ENCODE measurements around the gene PPP4R4. TPM values are rescaled to one million over a fixed set of nuclear protein-coding genes. Genes with fewer than 3 reads are reported as not detected.

Gene PPP4R4
- total RNA-seq, 2 experiments from 2014 or later = 0.64 to 0.68 TPM

DNA sequence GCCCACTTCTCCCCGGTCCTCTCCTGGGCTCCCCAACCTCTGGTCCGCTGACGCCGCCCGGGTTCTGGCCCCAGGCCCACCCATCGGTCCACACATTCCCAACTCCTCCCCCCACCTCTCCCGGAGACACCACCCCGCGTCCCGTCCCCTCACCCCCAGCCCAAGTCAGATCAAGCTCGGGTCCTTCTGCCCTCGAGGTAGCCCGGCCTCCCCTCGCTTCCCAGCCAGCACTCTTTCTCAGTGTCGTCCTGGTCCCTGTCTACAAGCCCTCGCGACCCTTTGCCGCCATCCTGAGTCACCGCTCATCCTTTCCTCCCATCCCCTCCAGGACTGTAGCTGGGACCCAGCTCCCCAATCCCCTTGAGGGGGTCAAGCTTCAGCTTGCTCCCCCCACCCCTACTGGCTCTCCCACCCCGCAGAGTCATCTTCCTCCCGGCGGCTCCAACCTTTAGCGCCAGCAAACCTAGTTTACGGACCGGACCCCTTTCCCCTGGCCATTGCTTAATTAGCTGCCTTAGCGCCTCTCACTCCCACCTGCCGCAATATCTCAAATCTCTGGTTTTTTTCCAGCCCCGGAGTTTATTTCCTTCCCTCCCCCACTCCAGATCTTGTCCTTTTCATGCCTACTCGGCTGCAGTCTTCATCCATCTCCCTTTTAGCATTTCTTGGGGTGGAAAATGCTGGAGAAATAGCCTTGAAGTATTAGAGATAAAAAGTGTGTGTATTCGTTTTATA, 1.1 kb downstream of the PPP4R4 start:
- Mint-ChIP-seq H3K36me3 (no peaks in the 10 kb centered on the region), H3K27ac (no peak overlapping the region), H3K4me1 (peaks cover 17% of the 10 kb centered on the region), H3K4me3 (peak overlapping the region; percentile 44), H3K9me3 (ENCODE audit: low read depth) (no peaks in the 10 kb centered on the region), H3K27me3 (peaks cover 61% of the 10 kb centered on the region)
- DNase-seq (no peak), ATAC-seq (no peak)
- CTCF ChIA-PET = interaction anchor here (1.0 to 4.0 kb wide), 7 partner anchors 26 to 235 kb away, joined by 3 to 26 read pairs (median 8); partner anchors contain the start of gene IFI27L2

DNA sequence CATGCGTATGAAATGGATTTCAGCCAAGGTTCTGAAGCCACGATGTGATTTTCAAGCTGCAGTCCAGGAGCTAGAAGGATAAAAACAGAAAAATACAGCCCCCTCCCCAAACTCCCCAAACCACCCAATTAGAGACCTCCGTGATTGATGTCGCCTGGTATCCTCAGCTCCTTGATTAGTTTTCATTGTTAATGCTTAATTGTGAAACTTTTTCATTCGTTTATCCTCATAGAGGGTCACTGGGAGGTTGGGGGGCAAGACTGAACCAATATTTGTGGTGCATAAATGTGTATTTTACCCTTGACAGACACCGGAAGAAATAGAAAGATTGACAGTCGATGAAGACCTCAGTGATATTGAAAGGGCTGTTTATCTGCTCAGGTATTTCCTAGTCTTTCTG, 1.6 kb downstream of the PPP4R4 start:
- Mint-ChIP-seq H3K4me3 (peak overlapping the region; percentile 44), H3K9me3 (ENCODE audit: low read depth) (no peaks in the 10 kb centered on the region), H3K27ac (no peak overlapping the region), H3K27me3 (peaks cover 58% of the 10 kb centered on the region), H3K36me3 (no peaks in the 10 kb centered on the region), H3K4me1 (peaks cover 22% of the 10 kb centered on the region)
- DNase-seq = no peak
- CTCF ChIA-PET = interaction anchor here (1.9 to 4.0 kb wide), 5 partner anchors 39 to 236 kb away, joined by 8 to 26 read pairs (median 10); partner anchors contain the start of gene IFI27L2
- ATAC-seq = no peak

DNA sequence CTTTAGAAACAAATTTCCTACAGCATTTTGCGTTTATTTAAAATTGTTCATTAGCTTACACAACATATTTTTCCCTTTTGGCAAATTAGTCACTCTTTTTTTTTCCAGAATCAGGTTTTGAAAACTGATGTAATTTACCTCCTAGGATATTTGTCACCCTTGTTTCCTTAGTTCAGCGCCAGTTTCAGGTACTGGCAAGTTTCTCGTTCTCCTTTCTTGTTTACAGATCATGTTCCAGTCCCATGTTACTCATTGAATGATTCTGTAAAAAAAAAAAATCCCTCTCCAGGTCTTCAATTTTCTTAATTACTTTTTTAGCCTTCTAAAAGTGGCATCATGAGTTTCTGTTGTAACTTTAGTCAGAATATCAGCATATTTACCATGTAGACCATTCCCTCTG, 2.7 kb downstream of the PPP4R4 start:
- CTCF ChIA-PET = interaction anchor here (2.0 to 4.0 kb wide), 3 partner anchors 45 to 237 kb away, joined by 8 to 26 read pairs (median 10); partner anchors contain the start of gene IFI27L2
- ATAC-seq = no peak
- H3K4me3 Mint-ChIP-seq = no peak overlapping the region
- no peaks in the 10 kb centered on the region for H3K9me3 Mint-ChIP-seq (ENCODE audit: low read depth)
- H3K27ac Mint-ChIP-seq = no peak overlapping the region
- peaks cover 52% of the 10 kb centered on the region for H3K27me3 Mint-ChIP-seq
- no peaks in the 10 kb centered on the region for H3K36me3 Mint-ChIP-seq
- peaks cover 25% of the 10 kb centered on the region for H3K4me1 Mint-ChIP-seq
- DNase-seq = no peak

GRCh38 chr14:94177806-94178205, 3.7 kb downstream of the PPP4R4 start:
- Mint-ChIP-seq H3K36me3 (no peaks in the 10 kb centered on the region), H3K4me3 (no peak overlapping the region), H3K27ac (no peak overlapping the region), H3K4me1 (peaks cover 25% of the 10 kb centered on the region), H3K27me3 (peaks cover 42% of the 10 kb centered on the region), H3K9me3 (ENCODE audit: low read depth) (no peaks in the 10 kb centered on the region)
- ATAC-seq = no peak
- CTCF ChIA-PET = no interaction called here
- DNase-seq = no peak

- ATAC-seq = no peak
- H3K27me3 Mint-ChIP-seq = peaks cover 38% of the 10 kb centered on the region
- no peaks in the 10 kb centered on the region for H3K9me3 Mint-ChIP-seq (ENCODE audit: low read depth)
- no peaks in the 10 kb centered on the region for H3K36me3 Mint-ChIP-seq
- DNase-seq = no peak
- H3K4me3 Mint-ChIP-seq = no peak overlapping the region
- peaks cover 18% of the 10 kb centered on the region for H3K4me1 Mint-ChIP-seq
- no peak overlapping the region for H3K27ac Mint-ChIP-seq
- CTCF ChIA-PET = interaction anchor here (1.0 to 3.3 kb wide), 8 partner anchors 22 to 176 kb away, joined by 3 to 53 read pairs (median 12); partner anchors contain the start of gene IFI27L2
These were observed 5.1 kb downstream of the PPP4R4 start for GRCh38 chr14:94179244-94179643.

DNA sequence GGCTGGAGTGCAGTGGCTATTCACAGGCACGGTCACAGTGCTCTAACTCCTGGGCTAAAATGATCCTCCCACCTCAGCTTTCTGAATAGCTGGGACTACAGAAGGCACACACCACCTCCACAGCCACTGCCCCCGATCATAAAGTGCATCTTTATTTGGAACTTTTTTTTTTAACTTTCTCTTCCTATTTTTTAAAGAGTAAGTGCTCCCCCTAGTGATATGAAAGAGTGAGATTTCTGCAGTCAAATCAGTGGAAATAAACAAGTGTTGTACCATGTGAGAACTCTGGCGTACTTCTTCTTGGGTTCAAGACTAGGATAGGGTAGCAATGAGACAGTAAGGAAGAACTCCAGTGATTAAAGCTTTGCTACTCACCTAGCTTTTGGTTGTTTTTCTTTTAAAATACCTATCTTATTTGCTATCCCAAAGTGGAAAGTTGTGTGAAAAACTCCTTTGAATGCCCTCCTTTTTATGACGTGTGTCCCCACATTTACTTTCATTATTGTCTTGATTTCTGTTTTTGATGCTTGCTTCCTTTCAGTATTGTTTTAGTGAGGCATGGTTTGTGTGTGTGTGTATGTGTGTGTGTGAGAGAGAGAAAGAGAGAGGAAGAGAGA, 6.6 kb downstream of the PPP4R4 start:
- peak overlapping the region; percentile 70 for H3K27ac Mint-ChIP-seq
- no peak for DNase-seq
- CTCF ChIA-PET = interaction anchor here (0.6 to 3.3 kb wide), 28 partner anchors 10 to 536 kb away, joined by 3 to 53 read pairs (median 4); partner anchors contain the start of genes ASB2, CCDC197, IFI27L2 and OTUB2
- H3K9me3 Mint-ChIP-seq (ENCODE audit: low read depth) = no peaks in the 10 kb centered on the region
- H3K27me3 Mint-ChIP-seq = peaks cover 31% of the 10 kb centered on the region
- H3K4me1 Mint-ChIP-seq = peaks cover 11% of the 10 kb centered on the region
- peak overlapping the region; percentile 61 for H3K4me3 Mint-ChIP-seq
- no peaks in the 10 kb centered on the region for H3K36me3 Mint-ChIP-seq
- ATAC-seq = peak; percentile 91

GRCh38 chr14:94181835-94182234, 7.7 kb downstream of the PPP4R4 start:
- Mint-ChIP-seq H3K36me3 (no peaks in the 10 kb centered on the region), H3K27me3 (peaks cover 25% of the 10 kb centered on the region), H3K27ac (no peak overlapping the region), H3K4me3 (no peak overlapping the region), H3K9me3 (ENCODE audit: low read depth) (no peaks in the 10 kb centered on the region), H3K4me1 (peaks cover 8% of the 10 kb centered on the region)
- DNase-seq (no peak), ATAC-seq (no peak)
- CTCF ChIA-PET = interaction anchor here (0.9 to 3.0 kb wide), 8 partner anchors 9 to 242 kb away, joined by 3 to 16 read pairs (median 6); no protein-coding TSS in a partner anchor

DNA sequence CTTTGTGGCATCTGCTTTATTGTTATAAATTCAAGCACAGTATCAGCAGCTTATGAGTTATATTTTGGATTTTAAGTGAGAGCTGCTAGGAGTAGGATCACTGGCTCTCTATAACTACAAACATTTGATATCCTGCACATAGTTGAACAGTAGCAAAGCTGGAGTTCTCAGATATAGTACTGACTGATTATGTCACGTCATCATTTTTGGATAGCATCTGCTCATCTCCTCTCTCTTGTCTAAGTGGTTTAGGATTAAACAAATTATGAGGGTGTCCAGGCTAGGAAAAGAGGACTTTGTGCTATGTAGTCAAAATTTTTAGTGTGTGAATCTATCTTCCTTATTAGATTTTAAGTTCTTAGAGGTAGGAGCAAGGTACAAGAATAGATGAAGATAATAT, 18.4 kb downstream of the PPP4R4 start:
- DNase-seq = no peak
- no peak overlapping the region for H3K4me3 Mint-ChIP-seq
- CTCF ChIA-PET = no interaction called here
- H3K27me3 Mint-ChIP-seq = peaks cover 48% of the 10 kb centered on the region
- H3K36me3 Mint-ChIP-seq = no peaks in the 10 kb centered on the region
- no peaks in the 10 kb centered on the region for H3K9me3 Mint-ChIP-seq (ENCODE audit: low read depth)
- H3K27ac Mint-ChIP-seq = no peak overlapping the region
- H3K4me1 Mint-ChIP-seq = no peaks in the 10 kb centered on the region
- ATAC-seq = no peak

DNA sequence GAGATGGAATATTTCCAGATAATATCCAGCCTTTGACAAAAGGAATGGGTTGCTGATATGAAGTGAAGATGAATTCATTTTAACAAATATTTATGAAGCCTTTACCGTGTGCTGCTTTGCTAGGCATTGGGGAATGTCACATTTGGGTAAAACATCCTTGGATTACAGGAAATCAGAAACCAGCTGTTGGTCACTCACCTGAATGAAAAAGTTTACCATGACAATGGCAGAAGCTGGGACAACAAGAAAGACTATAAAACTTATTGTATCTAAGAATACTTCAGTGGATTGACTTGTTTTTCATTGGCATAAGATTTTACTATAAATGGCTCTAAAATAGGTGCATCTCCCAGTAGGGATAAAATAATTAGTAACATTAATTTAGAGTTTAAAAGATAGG, 19.7 kb downstream of the PPP4R4 start:
- Mint-ChIP-seq H3K9me3 (ENCODE audit: low read depth) (no peaks in the 10 kb centered on the region), H3K36me3 (no peaks in the 10 kb centered on the region), H3K27ac (no peak overlapping the region), H3K4me3 (no peak overlapping the region), H3K4me1 (no peaks in the 10 kb centered on the region), H3K27me3 (peaks cover 47% of the 10 kb centered on the region)
- ATAC-seq = no peak
- CTCF ChIA-PET = no interaction called here
- no peak for DNase-seq

DNA sequence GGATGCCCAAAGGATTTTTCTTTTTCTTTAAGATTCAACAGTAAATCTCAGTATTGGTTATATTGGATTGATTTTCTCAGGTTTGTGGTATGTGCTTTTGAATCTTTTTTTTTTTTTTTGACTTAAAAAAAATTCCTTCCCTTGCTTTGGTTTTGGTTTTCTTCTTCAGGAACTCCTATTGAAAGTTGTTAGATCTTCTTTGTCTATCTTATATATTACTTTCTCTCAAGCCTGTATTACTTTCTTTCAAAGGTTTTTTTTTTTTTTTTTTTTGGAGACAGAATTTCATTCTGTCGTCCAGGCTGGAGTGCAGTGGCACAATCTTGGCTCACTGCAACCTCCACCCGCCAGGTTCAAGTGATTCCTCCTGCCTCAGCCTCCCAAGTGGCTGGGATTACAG, 21.9 kb downstream of the PPP4R4 start:
- Mint-ChIP-seq H3K4me3 (no peak overlapping the region), H3K27me3 (peaks cover 38% of the 10 kb centered on the region), H3K27ac (no peak overlapping the region), H3K36me3 (no peaks in the 10 kb centered on the region), H3K4me1 (no peaks in the 10 kb centered on the region), H3K9me3 (ENCODE audit: low read depth) (peaks cover 3% of the 10 kb centered on the region)
- no peak for ATAC-seq
- CTCF ChIA-PET = interaction anchor here (0.7 kb wide), 1 partner anchor 552 kb away, joined by 3 read pairs; no protein-coding TSS in a partner anchor
- no peak for DNase-seq

- Mint-ChIP-seq H3K27me3 (peaks cover 40% of the 10 kb centered on the region), H3K4me3 (no peak overlapping the region), H3K4me1 (no peaks in the 10 kb centered on the region), H3K27ac (no peak overlapping the region), H3K9me3 (ENCODE audit: low read depth) (peaks cover 3% of the 10 kb centered on the region), H3K36me3 (no peaks in the 10 kb centered on the region)
- ATAC-seq = no peak
- DNase-seq = no peak
- CTCF ChIA-PET = no interaction called here
These were observed 29.5 kb downstream of the PPP4R4 start for GRCh38 chr14:94203473-94204210.

- Mint-ChIP-seq H3K9me3 (ENCODE audit: low read depth) (peaks cover 4% of the 10 kb centered on the region), H3K4me1 (no peaks in the 10 kb centered on the region), H3K27me3 (peaks cover 7% of the 10 kb centered on the region), H3K36me3 (no peaks in the 10 kb centered on the region), H3K4me3 (no peak overlapping the region), H3K27ac (no peak overlapping the region)
- ATAC-seq (no peak), DNase-seq (no peak)
- CTCF ChIA-PET = interaction anchor here (1.3 kb wide), 1 partner anchor 273 kb away, joined by 3 read pairs; no protein-coding TSS in a partner anchor
These were observed 38.9 kb downstream of the PPP4R4 start for GRCh38 chr14:94213021-94213420.

- Mint-ChIP-seq H3K4me3 (no peak overlapping the region), H3K9me3 (ENCODE audit: low read depth) (peaks cover 5% of the 10 kb centered on the region), H3K27me3 (peaks cover 7% of the 10 kb centered on the region), H3K27ac (no peak overlapping the region), H3K4me1 (no peaks in the 10 kb centered on the region), H3K36me3 (no peaks in the 10 kb centered on the region)
- ATAC-seq (no peak), DNase-seq (no peak)
- CTCF ChIA-PET = interaction anchor here (1.3 kb wide), 1 partner anchor 274 kb away, joined by 3 read pairs; no protein-coding TSS in a partner anchor
These were observed 39.6 kb downstream of the PPP4R4 start for GRCh38 chr14:94213741-94214140.

Measured in activated CD8-positive, alpha-beta memory T cell treated with anti-CD3 and anti-CD28 coated beads, Interleukin-2, amount 10 ng/mL, durations not matched to agents 7 days and 5 days (primary cell).